Measurements from ENCODE around the gene DNPEP. TPM values are rescaled to one million over a fixed set of nuclear protein-coding genes. Genes with fewer than 3 reads are reported as not detected.

Gene DNPEP
- total RNA-seq, 1 donor from 2014 or later, result 73.0 TPM

GRCh38 chr2:219402665-219403515 is 15.2 kb upstream of the DNPEP start:
- DNase-seq, result no peak
- H3K27ac ChIP-seq (replicated peaks), result peak overlapping the region; percentile 96
- H3K27me3 ChIP-seq (ENCODE audit: low read depth), result peaks cover 14% of the 10 kb centered on the region
- no peaks in the 10 kb centered on the region for H3K36me3 ChIP-seq
- peaks cover 44% of the 10 kb centered on the region for H3K4me1 ChIP-seq
- no peak overlapping the region for H3K4me3 ChIP-seq
- peak; percentile 94 for TF ChIP-seq CTCF (IDR thresholded peaks at IDR 0.05; ENCODE audit: borderline replicate concordance)
- H3K9me3 ChIP-seq (replicated peaks), result no peaks in the 10 kb centered on the region
- intact Hi-C loops (cut with micrococcal nuclease), result loop anchor here (5.0 kb wide), 1 partner anchor 129 kb away; no protein-coding TSS in a partner anchor

GRCh38 chr2:219401606-219402005 is 13.9 kb upstream of the DNPEP start:
- H3K27ac ChIP-seq (replicated peaks), result no peak overlapping the region
- no peak overlapping the region for H3K4me3 ChIP-seq
- no peak for DNase-seq
- H3K4me1 ChIP-seq, result peaks cover 32% of the 10 kb centered on the region
- no peak for TF ChIP-seq CTCF (IDR thresholded peaks at IDR 0.05; ENCODE audit: borderline replicate concordance)
- peaks cover 14% of the 10 kb centered on the region for H3K27me3 ChIP-seq (ENCODE audit: low read depth)
- intact Hi-C loops (cut with micrococcal nuclease), result loop anchor here (5.0 kb wide), 1 partner anchor 131 kb away; no protein-coding TSS in a partner anchor
- no peaks in the 10 kb centered on the region for H3K9me3 ChIP-seq (replicated peaks)
- no peaks in the 10 kb centered on the region for H3K36me3 ChIP-seq

GRCh38 chr2:219400562-219400961 is 12.8 kb upstream of the DNPEP start:
- Histone ChIP-seq H3K4me1 (peaks cover 22% of the 10 kb centered on the region), H3K27ac (replicated peaks) (no peak overlapping the region), H3K27me3 (ENCODE audit: low read depth) (peaks cover 14% of the 10 kb centered on the region), H3K9me3 (replicated peaks) (no peaks in the 10 kb centered on the region), H3K36me3 (no peaks in the 10 kb centered on the region), H3K4me3 (no peak overlapping the region)
- DNase-seq, result no peak
- TF ChIP-seq CTCF (IDR thresholded peaks at IDR 0.05; ENCODE audit: borderline replicate concordance), result no peak
- intact Hi-C loops (cut with micrococcal nuclease), result loop anchor here (5.0 kb wide), 1 partner anchor 132 kb away; no protein-coding TSS in a partner anchor

GRCh38 chr2:219399716-219400478 is 12.2 kb upstream of the DNPEP start:
- Histone ChIP-seq H3K4me3 (no peak overlapping the region), H3K27ac (replicated peaks) (no peak overlapping the region), H3K9me3 (replicated peaks) (no peaks in the 10 kb centered on the region), H3K27me3 (ENCODE audit: low read depth) (peaks cover 7% of the 10 kb centered on the region), H3K4me1 (peaks cover 22% of the 10 kb centered on the region), H3K36me3 (no peaks in the 10 kb centered on the region)
- TF ChIP-seq CTCF (IDR thresholded peaks at IDR 0.05; ENCODE audit: borderline replicate concordance), result no peak
- intact Hi-C loops (cut with micrococcal nuclease), result loop anchor here (5.0 kb wide), 1 partner anchor 132 kb away; no protein-coding TSS in a partner anchor
- DNase-seq, result no peak

- intact Hi-C loops (cut with micrococcal nuclease), result no loop called here
- TF ChIP-seq CTCF (IDR thresholded peaks at IDR 0.05; ENCODE audit: borderline replicate concordance), result no peak
- Histone ChIP-seq H3K4me3 (no peak overlapping the region), H3K27me3 (ENCODE audit: low read depth) (no peaks in the 10 kb centered on the region), H3K27ac (replicated peaks) (no peak overlapping the region), H3K36me3 (no peaks in the 10 kb centered on the region), H3K9me3 (replicated peaks) (no peaks in the 10 kb centered on the region), H3K4me1 (peaks cover 13% of the 10 kb centered on the region)
- no peak for DNase-seq
Measured at GRCh38 chr2:219398721-219399363, 11.1 kb upstream of the DNPEP start.

All from left ventricle myocardium inferior (tissue), 1 donor.